WTC11 (cell line): ENCODE results near the gene NR3C1. TPM values are rescaled to one million over a fixed set of nuclear protein-coding genes. Genes with fewer than 3 reads are reported as not detected.

Source experiments
- ATAC-seq: fragments of 200-7000 bp; cut with Tn5 transposase; 2 replicates; pipeline ENCODE4 v1.10.0; 2021; ENCODE audit warnings: mild to moderate bottlenecking, moderate library complexity
- CTCF ChIA-PET: fragments of 300-600 bp; sonication (Branson Sonifier 250); formaldehyde crosslinking; loops from one replicate; lab custom pipeline; 2021; ENCODE audit warnings: antibody characterized with exemption; lab: Charles Lee
- POLR2A ChIA-PET: fragments of 350-600 bp; sonication (Branson Sonifier 250); formaldehyde crosslinking; loops from one replicate; lab custom pipeline; 2021; ENCODE audit warnings: antibody characterized with exemption; lab: Charles Lee
- DNase-seq: peaks from one replicate; pipeline ENCODE4 v3.0.0; 2021; ENCODE audit warnings: low spot score
- H3K27ac Mint-ChIP-seq: 2 replicates; pipeline ENCODE4 v1.8.0; 2021; ENCODE audit warnings: mixed read lengths
- H3K27me3 Mint-ChIP-seq: 2 replicates; pipeline ENCODE4 v1.8.0; 2021; ENCODE audit warnings: low read depth, mild to moderate bottlenecking, moderate library complexity, mixed read lengths
- H3K36me3 Mint-ChIP-seq: 2 replicates; pipeline ENCODE4 v1.8.0; 2021; ENCODE audit warnings: mixed read lengths
- H3K4me1 Mint-ChIP-seq: 2 replicates; pipeline ENCODE4 v1.8.0; 2022; ENCODE audit warnings: mixed read lengths
- H3K4me3 Mint-ChIP-seq: 2 replicates; pipeline ENCODE4 v1.8.0; 2021; ENCODE audit warnings: mild to moderate bottlenecking, moderate library complexity, mixed read lengths
- H3K9me3 Mint-ChIP-seq: 2 replicates; pipeline ENCODE4 v1.8.0; 2021; ENCODE audit warnings: mixed read lengths
- CBFB ChIP-seq: sonication (generic); formaldehyde crosslinking; IDR thresholded peaks from 2 replicates; pipeline ENCODE4 v1.8.1; 2022; ENCODE audit warnings: mild to moderate bottlenecking, low read depth, missing genetic modification reagents
- ESRRA ChIP-seq: sonication (generic); formaldehyde crosslinking; IDR thresholded peaks from 2 replicates; pipeline ENCODE4 v1.8.1; 2022; ENCODE audit warnings: mild to moderate bottlenecking, missing genetic modification reagents, borderline replicate concordance
- FOXK1 ChIP-seq: sonication (generic); formaldehyde crosslinking; IDR thresholded peaks from 2 replicates; pipeline ENCODE4 v1.8.0; 2022; ENCODE audit warnings: mild to moderate bottlenecking, moderate library complexity, missing genetic modification reagents
- GTF2I ChIP-seq: fragments of 250-450 bp; sonication (Bioruptor Pico); conservative IDR thresholded peaks from 2 replicates; pipeline ENCODE4 v1.4.0; 2021; ENCODE audit warnings: mild to moderate bottlenecking
- IRF2 ChIP-seq: sonication (generic); formaldehyde crosslinking; IDR thresholded peaks from 2 replicates; pipeline ENCODE4 v1.8.0; 2022; ENCODE audit warnings: low read depth, missing genetic modification reagents, borderline replicate concordance
- JAZF1 ChIP-seq: fragments of 250-450 bp; sonication (Bioruptor Pico); IDR thresholded peaks from 2 replicates; pipeline ENCODE4 v1.9.0; 2021; ENCODE audit warnings: moderate library complexity, mild to moderate bottlenecking, inconsistent platforms
- KAT7 ChIP-seq: sonication (generic); formaldehyde crosslinking; IDR thresholded peaks from 2 replicates; pipeline ENCODE4 v1.8.1; 2023; ENCODE audit warnings: missing genetic modification reagents, mild to moderate bottlenecking, borderline replicate concordance
- NFATC4 ChIP-seq: fragments of 250-450 bp; sonication (Bioruptor Pico); IDR thresholded peaks from 2 replicates; pipeline ENCODE4 v1.9.0; 2021; ENCODE audit warnings: mild to moderate bottlenecking
- NFE2L1 ChIP-seq: sonication (generic); formaldehyde crosslinking; IDR thresholded peaks from 2 replicates; pipeline ENCODE4 v1.8.1; 2023; ENCODE audit warnings: missing genetic modification reagents
- NR1H2 ChIP-seq: sonication (generic); formaldehyde crosslinking; IDR thresholded peaks from 2 replicates; pipeline ENCODE4 v1.9.0; 2021; ENCODE audit warnings: mild to moderate bottlenecking, moderate library complexity, missing genetic modification reagents
- OVOL2 ChIP-seq: fragments of 250-450 bp; sonication (Bioruptor Pico); IDR thresholded peaks from 2 replicates; pipeline ENCODE4 v1.9.0; 2021; ENCODE audit warnings: mild to moderate bottlenecking, borderline replicate concordance
- PRRX2 ChIP-seq: fragments of 250-450 bp; sonication (Bioruptor Pico); IDR thresholded peaks from 2 replicates; pipeline ENCODE4 v1.8.0; 2021; ENCODE audit warnings: mild to moderate bottlenecking
- RELA ChIP-seq: sonication (generic); formaldehyde crosslinking; IDR thresholded peaks from 2 replicates; pipeline ENCODE4 v1.8.1; 2022; ENCODE audit warnings: missing genetic modification reagents, mild to moderate bottlenecking, borderline replicate concordance
- SMAD4 ChIP-seq: sonication (generic); formaldehyde crosslinking; IDR thresholded peaks from 2 replicates; pipeline ENCODE4 v1.8.0; 2022; ENCODE audit warnings: mild to moderate bottlenecking, missing genetic modification reagents
- SOX15 ChIP-seq: fragments of 250-450 bp; sonication (Bioruptor Pico); IDR thresholded peaks from 2 replicates; pipeline ENCODE4 v1.9.0; 2021; ENCODE audit warnings: mild to moderate bottlenecking
- SP1 ChIP-seq: sonication (generic); formaldehyde crosslinking; conservative IDR thresholded peaks from 2 replicates; pipeline ENCODE4 v1.8.1; 2022; ENCODE audit warnings: missing genetic modification reagents
- TCF7 ChIP-seq: sonication (generic); formaldehyde crosslinking; IDR thresholded peaks from 2 replicates; pipeline ENCODE4 v1.8.0; 2022; ENCODE audit warnings: mild to moderate bottlenecking, low read depth, missing genetic modification reagents, moderate library complexity
- ZBTB21 ChIP-seq: sonication (generic); formaldehyde crosslinking; IDR thresholded peaks from 2 replicates; pipeline ENCODE4 v1.8.1; 2023; ENCODE audit warnings: mild to moderate bottlenecking, missing genetic modification reagents, borderline replicate concordance
- ZNF263 ChIP-seq: sonication (generic); formaldehyde crosslinking; IDR thresholded peaks from 2 replicates; pipeline ENCODE4 v1.8.1; 2022; ENCODE audit warnings: low read depth, mild to moderate bottlenecking, moderate library complexity, missing genetic modification reagents
- ZNF416 ChIP-seq: fragments of 250-450 bp; sonication (Bioruptor Pico); IDR thresholded peaks from 2 replicates; pipeline ENCODE4 v1.9.0; 2021; ENCODE audit warnings: mild to moderate bottlenecking, inconsistent platforms
- total RNA-seq: library from RNA; stranded (reverse); gene quantifications from 3 replicates; pipeline ENCODE4 v1.2.3, GENCODE V29; 2021
- TF ChIP-seq, protein P1 (sequence below): sonication (generic); formaldehyde crosslinking; IDR thresholded peaks from 2 replicates; pipeline ENCODE4 v1.8.0; 2022; ENCODE audit warnings: mild to moderate bottlenecking, missing genetic modification reagents
- TF ChIP-seq, protein P2 (sequence below): sonication (generic); formaldehyde crosslinking; IDR thresholded peaks from 2 replicates; pipeline ENCODE4 v1.8.1; 2023; ENCODE audit warnings: mild to moderate bottlenecking, missing genetic modification reagents
- TF ChIP-seq, protein P3 (sequence below): sonication (generic); formaldehyde crosslinking; IDR thresholded peaks from 2 replicates; pipeline ENCODE4 v1.8.1; 2023; ENCODE audit warnings: mild to moderate bottlenecking, missing genetic modification reagents, borderline replicate concordance
- TF ChIP-seq, protein P4 (sequence below): sonication (generic); formaldehyde crosslinking; IDR thresholded peaks from 2 replicates; pipeline ENCODE4 v1.8.0; 2022; ENCODE audit warnings: mild to moderate bottlenecking, missing genetic modification reagents
- TF ChIP-seq, protein P5 (sequence below): sonication (generic); formaldehyde crosslinking; IDR thresholded peaks from 2 replicates; pipeline ENCODE4 v1.8.0; 2022; ENCODE audit warnings: mild to moderate bottlenecking, missing genetic modification reagents
- TF ChIP-seq, protein P6 (sequence below): sonication (generic); formaldehyde crosslinking; conservative IDR thresholded peaks from 2 replicates; pipeline ENCODE4 v1.8.1; 2022; ENCODE audit warnings: mild to moderate bottlenecking, missing genetic modification reagents

Gene NR3C1
- total RNA-seq, 1 experiment from 2014 or later = 15.0 TPM

DNA sequence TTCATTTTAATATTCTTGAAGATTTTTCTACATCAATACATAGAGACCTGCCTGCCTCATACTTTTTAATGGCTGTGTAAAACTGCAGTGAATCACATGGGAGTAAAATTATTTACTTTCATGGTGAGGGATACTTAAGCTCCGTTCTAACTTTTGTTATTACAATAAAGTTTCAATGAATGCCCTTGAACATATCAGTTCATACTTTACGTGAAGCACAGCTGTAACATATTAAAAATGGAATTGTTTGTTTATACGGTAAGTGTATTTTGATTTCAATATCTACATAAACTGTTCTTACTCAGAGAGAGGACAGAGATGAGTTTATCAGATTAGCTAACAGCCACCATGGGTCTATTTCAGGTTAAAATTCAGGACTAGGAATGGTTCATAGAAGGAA, 155.1 kb downstream of the NR3C1 start:
- ChIA-PET POLR2A (no interaction called here), CTCF (no interaction called here)
- H3K9me3 Mint-ChIP-seq = peaks cover 23% of the 10 kb centered on the region
- no peak for TF ChIP-seq TCF7 (CRISPR knock-in tag)
- TF ChIP-seq JAZF1 (CRISPR knock-in tag) = no peak
- TF ChIP-seq, protein P1, sequence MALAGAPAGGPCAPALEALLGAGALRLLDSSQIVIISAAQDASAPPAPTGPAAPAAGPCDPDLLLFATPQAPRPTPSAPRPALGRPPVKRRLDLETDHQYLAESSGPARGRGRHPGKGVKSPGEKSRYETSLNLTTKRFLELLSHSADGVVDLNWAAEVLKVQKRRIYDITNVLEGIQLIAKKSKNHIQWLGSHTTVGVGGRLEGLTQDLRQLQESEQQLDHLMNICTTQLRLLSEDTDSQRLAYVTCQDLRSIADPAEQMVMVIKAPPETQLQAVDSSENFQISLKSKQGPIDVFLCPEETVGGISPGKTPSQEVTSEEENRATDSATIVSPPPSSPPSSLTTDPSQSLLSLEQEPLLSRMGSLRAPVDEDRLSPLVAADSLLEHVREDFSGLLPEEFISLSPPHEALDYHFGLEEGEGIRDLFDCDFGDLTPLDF (CRISPR knock-in tag) = no peak
- no peak for TF ChIP-seq SMAD4
- TF ChIP-seq PRRX2 = no peak
- TF ChIP-seq SP1 (CRISPR knock-in tag) = no peak
- no peak for TF ChIP-seq FOXK1 (CRISPR knock-in tag)
- TF ChIP-seq OVOL2 (CRISPR knock-in tag) = no peak
- no peak for TF ChIP-seq SOX15
- no peak for TF ChIP-seq ZNF416 (CRISPR knock-in tag)
- TF ChIP-seq NFATC4 (CRISPR knock-in tag) = no peak
- no peak for TF ChIP-seq ESRRA (CRISPR knock-in tag)
- TF ChIP-seq KAT7 (CRISPR knock-in tag) = no peak
- TF ChIP-seq, all 79 proteins: peak for 0
- Mint-ChIP-seq H3K4me3 (no peak overlapping the region), H3K36me3 (no peaks in the 10 kb centered on the region), H3K27ac (no peak overlapping the region), H3K4me1 (peaks cover 8% of the 10 kb centered on the region), H3K27me3 (no peaks in the 10 kb centered on the region; the same call in 1 of the 2 replicates)
- ATAC-seq = no peak
- no peak for DNase-seq

DNA sequence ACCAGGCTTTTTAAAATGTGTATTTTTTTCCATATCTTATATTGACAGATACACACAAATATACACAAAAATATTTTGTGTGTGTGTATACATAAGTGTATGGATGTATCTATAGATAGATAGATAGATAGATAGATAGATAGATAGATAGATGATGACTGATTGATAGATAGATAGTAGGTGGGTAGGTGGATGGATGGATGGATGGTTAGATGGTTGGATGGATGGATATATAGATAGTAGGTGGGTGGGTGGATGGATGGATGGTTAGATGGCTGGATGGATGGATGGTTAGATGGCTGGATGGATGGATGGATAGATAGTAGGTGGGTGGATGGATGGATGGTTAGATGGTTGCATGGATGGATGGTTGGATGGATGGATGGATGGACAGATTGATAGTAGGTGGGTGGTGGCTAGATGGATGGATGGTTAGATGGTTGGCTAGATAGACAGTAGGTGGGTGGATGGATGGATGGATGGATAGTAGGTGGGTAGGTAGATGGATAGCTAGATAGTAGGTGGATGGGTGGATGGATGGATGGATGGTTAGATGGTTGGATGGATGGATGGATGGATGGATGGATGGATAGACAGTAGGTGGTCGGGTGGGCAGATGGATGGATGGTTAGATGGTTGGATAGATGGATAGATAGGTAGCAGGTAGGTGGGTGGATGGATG, 156.2 kb downstream of the NR3C1 start:
- DNase-seq (no peak), ATAC-seq (no peak)
- H3K27me3 Mint-ChIP-seq = no peaks in the 10 kb centered on the region; the same call in 1 of the 2 replicates
- peaks cover 8% of the 10 kb centered on the region for H3K4me1 Mint-ChIP-seq
- ChIA-PET POLR2A (no interaction called here), CTCF (no interaction called here)
- no peak overlapping the region for H3K27ac Mint-ChIP-seq
- no peaks in the 10 kb centered on the region for H3K36me3 Mint-ChIP-seq
- H3K4me3 Mint-ChIP-seq = no peak overlapping the region
- peaks cover 23% of the 10 kb centered on the region for H3K9me3 Mint-ChIP-seq
- TF ChIP-seq, protein P2, sequence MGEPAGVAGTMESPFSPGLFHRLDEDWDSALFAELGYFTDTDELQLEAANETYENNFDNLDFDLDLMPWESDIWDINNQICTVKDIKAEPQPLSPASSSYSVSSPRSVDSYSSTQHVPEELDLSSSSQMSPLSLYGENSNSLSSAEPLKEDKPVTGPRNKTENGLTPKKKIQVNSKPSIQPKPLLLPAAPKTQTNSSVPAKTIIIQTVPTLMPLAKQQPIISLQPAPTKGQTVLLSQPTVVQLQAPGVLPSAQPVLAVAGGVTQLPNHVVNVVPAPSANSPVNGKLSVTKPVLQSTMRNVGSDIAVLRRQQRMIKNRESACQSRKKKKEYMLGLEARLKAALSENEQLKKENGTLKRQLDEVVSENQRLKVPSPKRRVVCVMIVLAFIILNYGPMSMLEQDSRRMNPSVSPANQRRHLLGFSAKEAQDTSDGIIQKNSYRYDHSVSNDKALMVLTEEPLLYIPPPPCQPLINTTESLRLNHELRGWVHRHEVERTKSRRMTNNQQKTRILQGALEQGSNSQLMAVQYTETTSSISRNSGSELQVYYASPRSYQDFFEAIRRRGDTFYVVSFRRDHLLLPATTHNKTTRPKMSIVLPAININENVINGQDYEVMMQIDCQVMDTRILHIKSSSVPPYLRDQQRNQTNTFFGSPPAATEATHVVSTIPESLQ (CRISPR knock-in tag) = no peak
- TF ChIP-seq, protein P3, sequence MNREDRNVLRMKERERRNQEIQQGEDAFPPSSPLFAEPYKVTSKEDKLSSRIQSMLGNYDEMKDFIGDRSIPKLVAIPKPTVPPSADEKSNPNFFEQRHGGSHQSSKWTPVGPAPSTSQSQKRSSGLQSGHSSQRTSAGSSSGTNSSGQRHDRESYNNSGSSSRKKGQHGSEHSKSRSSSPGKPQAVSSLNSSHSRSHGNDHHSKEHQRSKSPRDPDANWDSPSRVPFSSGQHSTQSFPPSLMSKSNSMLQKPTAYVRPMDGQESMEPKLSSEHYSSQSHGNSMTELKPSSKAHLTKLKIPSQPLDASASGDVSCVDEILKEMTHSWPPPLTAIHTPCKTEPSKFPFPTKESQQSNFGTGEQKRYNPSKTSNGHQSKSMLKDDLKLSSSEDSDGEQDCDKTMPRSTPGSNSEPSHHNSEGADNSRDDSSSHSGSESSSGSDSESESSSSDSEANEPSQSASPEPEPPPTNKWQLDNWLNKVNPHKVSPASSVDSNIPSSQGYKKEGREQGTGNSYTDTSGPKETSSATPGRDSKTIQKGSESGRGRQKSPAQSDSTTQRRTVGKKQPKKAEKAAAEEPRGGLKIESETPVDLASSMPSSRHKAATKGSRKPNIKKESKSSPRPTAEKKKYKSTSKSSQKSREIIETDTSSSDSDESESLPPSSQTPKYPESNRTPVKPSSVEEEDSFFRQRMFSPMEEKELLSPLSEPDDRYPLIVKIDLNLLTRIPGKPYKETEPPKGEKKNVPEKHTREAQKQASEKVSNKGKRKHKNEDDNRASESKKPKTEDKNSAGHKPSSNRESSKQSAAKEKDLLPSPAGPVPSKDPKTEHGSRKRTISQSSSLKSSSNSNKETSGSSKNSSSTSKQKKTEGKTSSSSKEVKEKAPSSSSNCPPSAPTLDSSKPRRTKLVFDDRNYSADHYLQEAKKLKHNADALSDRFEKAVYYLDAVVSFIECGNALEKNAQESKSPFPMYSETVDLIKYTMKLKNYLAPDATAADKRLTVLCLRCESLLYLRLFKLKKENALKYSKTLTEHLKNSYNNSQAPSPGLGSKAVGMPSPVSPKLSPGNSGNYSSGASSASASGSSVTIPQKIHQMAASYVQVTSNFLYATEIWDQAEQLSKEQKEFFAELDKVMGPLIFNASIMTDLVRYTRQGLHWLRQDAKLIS = no peak
- TF ChIP-seq RELA (CRISPR knock-in tag) = no peak
- TF ChIP-seq IRF2 (CRISPR knock-in tag) = no peak
- no peak for TF ChIP-seq GTF2I
- TF ChIP-seq JAZF1 (CRISPR knock-in tag) = no peak
- TF ChIP-seq NFE2L1 (CRISPR knock-in tag) = no peak
- TF ChIP-seq CBFB (CRISPR knock-in tag) = no peak
- no peak for TF ChIP-seq ZBTB21
- TF ChIP-seq, protein P4, sequence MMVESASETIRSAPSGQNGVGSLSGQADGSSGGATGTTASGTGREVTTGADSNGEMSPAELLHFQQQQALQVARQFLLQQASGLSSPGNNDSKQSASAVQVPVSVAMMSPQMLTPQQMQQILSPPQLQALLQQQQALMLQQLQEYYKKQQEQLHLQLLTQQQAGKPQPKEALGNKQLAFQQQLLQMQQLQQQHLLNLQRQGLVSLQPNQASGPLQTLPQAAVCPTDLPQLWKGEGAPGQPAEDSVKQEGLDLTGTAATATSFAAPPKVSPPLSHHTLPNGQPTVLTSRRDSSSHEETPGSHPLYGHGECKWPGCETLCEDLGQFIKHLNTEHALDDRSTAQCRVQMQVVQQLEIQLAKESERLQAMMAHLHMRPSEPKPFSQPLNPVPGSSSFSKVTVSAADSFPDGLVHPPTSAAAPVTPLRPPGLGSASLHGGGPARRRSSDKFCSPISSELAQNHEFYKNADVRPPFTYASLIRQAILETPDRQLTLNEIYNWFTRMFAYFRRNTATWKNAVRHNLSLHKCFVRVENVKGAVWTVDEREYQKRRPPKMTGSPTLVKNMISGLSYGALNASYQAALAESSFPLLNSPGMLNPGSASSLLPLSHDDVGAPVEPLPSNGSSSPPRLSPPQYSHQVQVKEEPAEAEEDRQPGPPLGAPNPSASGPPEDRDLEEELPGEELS (CRISPR knock-in tag) = no peak
- TF ChIP-seq PRRX2 = no peak
- TF ChIP-seq, protein P5, sequence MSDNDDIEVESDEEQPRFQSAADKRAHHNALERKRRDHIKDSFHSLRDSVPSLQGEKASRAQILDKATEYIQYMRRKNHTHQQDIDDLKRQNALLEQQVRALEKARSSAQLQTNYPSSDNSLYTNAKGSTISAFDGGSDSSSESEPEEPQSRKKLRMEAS = no peak
- TF ChIP-seq, protein P6, sequence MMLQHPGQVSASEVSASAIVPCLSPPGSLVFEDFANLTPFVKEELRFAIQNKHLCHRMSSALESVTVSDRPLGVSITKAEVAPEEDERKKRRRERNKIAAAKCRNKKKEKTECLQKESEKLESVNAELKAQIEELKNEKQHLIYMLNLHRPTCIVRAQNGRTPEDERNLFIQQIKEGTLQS (CRISPR knock-in tag) = no peak
- TF ChIP-seq TCF7 (CRISPR knock-in tag) = no peak
- TF ChIP-seq ZNF263 (CRISPR knock-in tag) = no peak
- no peak for TF ChIP-seq NR1H2
